ENCODE results near the gene TP53I3. TPM values are rescaled to one million over a fixed set of nuclear protein-coding genes. Genes with fewer than 3 reads are reported as not detected.

The TP53I3 gene
- total RNA-seq, 1 experiment from 2014 or later = 20.1 TPM

GRCh38 chr2:24072259-24072658 lies 12.4 kb downstream of the TP53I3 start:
- peaks cover 4 to 9% of the 10 kb centered on the region in 2 experiments; a peak in 3 of 4 replicates for H3K4me1 ChIP-seq (ENCODE audit: control insufficient read depth in 1 of 2, insufficient read depth in 2 of 2, low read length in 2 of 2)
- POLR2A ChIA-PET = no interaction called here
- no peaks in the 10 kb centered on the region for H3K9me3 ChIP-seq (ENCODE audit: control insufficient read depth in 1 of 2, insufficient read depth in 1 of 2, low read depth in 1 of 2, low read length in 2 of 2)
- intact Hi-C loops (cut with micrococcal nuclease) = no loop called here
- H3K27ac ChIP-seq (ENCODE audit: low read depth, low read length) = no peak overlapping the region
- H3K27me3 ChIP-seq (ENCODE audit: insufficient read depth, low read length) = no peaks in the 10 kb centered on the region
- H2AFZ ChIP-seq (ENCODE audit: low read depth, low read length, poor library complexity, severe bottlenecking) = no peak overlapping the region
- no peak overlapping the region for H3K9ac ChIP-seq (ENCODE audit: low read length)
- peaks cover 27 to 30% of the 10 kb centered on the region in 2 experiments; a peak in 3 of 4 replicates for H3K36me3 ChIP-seq (ENCODE audit: control insufficient read depth in 1 of 2, insufficient read depth in 2 of 2, low read length in 2 of 2)
- H3K4me2 ChIP-seq (ENCODE audit: low read length) = no peak overlapping the region
- peaks cover 72% of the 10 kb centered on the region for H3K79me2 ChIP-seq (ENCODE audit: insufficient read depth, low read length)
- ATAC-seq (no peak), DNase-seq (ENCODE audit: low read depth, low spot score) (no peak)
- RAD21 ChIA-PET (ENCODE audit: low non-redundant PET in 1 of 2, low total read pairs in 2 of 2, uncharacterized antibody in 2 of 2, unreplicated experiment in 2 of 2) = interaction anchor here in 1 of 2 experiments (0.6 kb wide), 1 partner anchor 264 kb away, joined by 3 read pairs; no protein-coding TSS in a partner anchor
- H4K20me1 ChIP-seq (ENCODE audit: insufficient read depth) = no peaks in the 10 kb centered on the region
- H3K9me2 ChIP-seq (ENCODE audit: insufficient read depth) = no peaks in the 10 kb centered on the region
- H3K4me3 ChIP-seq (replicated peaks in 1 of 2; ENCODE audit: low read depth in 1 of 2, low read length in 2 of 2) = no peak overlapping the region
- TF ChIP-seq ATF3 (IDR thresholded peaks at IDR 0.05) (no peak), REST (IDR thresholded peaks at IDR 0.05; ENCODE audit: low read depth) (no peak), ELF1 (IDR thresholded peaks at IDR 0.05; ENCODE audit: borderline replicate concordance, low read depth) (no peak), SP1 (IDR thresholded peaks at IDR 0.05; ENCODE audit: low read depth) (no peak), MAX (IDR thresholded peaks at IDR 0.05) (no peak), CTCF (IDR thresholded peaks at IDR 0.05 in 2 of 3, conservative IDR thresholded peaks at IDR 0.05 in 1 of 3; ENCODE audit: borderline replicate concordance in 1 of 3, insufficient read depth in 1 of 3, low read depth in 2 of 3, low read length in 2 of 3) (no peak)
- BruUV-seq (replicated peaks) = no TSS peak
- CTCF ChIA-PET = no interaction called here
